MM.1S (cell line): Measurements from ENCODE around the gene MLC1.

Source experiments
- CTCF ChIP-seq: fragments of 300-600 bp; sonication (generic); IDR thresholded peaks from 2 replicates; pipeline ENCODE4 v1.5.1; 2016; ENCODE audit warnings: antibody characterized with exemption, low read length, mixed read lengths
- EZH2 ChIP-seq: fragments of 300-600 bp; sonication (generic); optimal IDR thresholded peaks from 2 replicates; pipeline ENCODE3; 2017; ENCODE audit warnings: low read depth, mild to moderate bottlenecking, antibody characterized with exemption, low read length, mixed read lengths

- no peak for TF ChIP-seq CTCF
- no peak for TF ChIP-seq EZH2
Observed at GRCh38 chr22:50083462-50084079, 1.7 kb downstream of the MLC1 start.
